ENCODE measurements around the gene PLA2G4B.

The PLA2G4B gene

DNA sequence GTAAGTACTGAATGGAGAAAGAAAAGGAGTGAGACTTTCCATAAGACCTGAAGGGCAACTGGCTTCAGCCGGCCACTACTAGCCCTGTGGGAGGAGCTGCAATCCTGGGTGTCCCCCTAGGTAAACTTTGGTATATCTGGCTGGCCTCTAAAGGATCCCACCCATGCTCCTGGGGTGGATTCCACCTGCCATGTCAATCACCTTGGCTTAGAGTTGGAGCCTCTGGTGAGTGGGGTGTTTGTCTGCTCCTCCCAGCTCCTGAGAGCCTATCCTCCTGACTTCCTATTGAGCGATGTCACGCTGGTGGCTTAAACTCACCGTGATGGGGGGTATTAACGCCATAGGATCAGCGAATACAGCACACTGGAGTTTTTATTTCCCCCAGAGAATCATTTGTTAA, 52.6 kb downstream of the PLA2G4B start:
- no peak for DNase-seq

- peak; percentile 84 for DNase-seq
Measured at GRCh38 chr15:41891946-41892345, 53.3 kb downstream of the PLA2G4B start.

- no peak for DNase-seq
Measured at GRCh38 chr15:41892621-41893421, 54.2 kb downstream of the PLA2G4B start.

GRCh38 chr15:41893422-41894250, 55.0 kb downstream of the PLA2G4B start, which contains the start of gene SPTBN5:
Gene SPTBN5, minus strand, starts transcription at chr15:41894053. Its CDS starts 556 bp downstream, at chr15:41893497.
- DNase-seq: no peak

DNA sequence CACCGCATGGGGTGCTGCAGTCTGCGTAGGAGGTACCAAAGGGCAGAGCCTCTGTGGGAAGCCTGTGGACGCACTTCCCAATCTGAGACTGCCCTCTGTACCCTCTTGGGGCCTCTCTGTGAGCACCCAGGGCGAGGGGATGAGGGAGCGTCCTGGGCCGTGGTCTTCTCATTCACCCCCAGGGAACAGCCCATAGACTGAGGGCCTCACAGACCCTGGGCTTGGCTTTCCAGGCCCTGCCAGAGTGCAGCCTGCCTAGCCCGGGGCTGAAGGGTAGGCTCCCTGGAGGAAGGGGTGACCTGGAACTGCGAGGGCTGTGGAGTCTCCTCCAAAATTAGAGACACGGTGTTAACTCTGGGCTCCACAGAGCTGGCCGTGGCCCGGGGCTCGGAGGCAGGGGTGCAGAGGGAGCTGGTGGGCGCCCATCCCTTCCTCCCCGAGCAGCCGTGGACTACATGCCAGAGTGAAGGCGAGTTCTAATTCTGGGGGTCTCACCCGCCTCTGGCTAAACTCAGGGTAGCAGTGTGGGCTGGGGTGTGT, 55.7 kb downstream of the PLA2G4B start:
- no peak for DNase-seq

- DNase-seq: no peak
Measured at GRCh38 chr15:41894791-41895463, 56.3 kb downstream of the PLA2G4B start.

GRCh38 chr15:41895491-41895890, 56.8 kb downstream of the PLA2G4B start:
- no peak for DNase-seq

- DNase-seq: no peak
Measured at GRCh38 chr15:41895957-41896356, 57.3 kb downstream of the PLA2G4B start.

DNA sequence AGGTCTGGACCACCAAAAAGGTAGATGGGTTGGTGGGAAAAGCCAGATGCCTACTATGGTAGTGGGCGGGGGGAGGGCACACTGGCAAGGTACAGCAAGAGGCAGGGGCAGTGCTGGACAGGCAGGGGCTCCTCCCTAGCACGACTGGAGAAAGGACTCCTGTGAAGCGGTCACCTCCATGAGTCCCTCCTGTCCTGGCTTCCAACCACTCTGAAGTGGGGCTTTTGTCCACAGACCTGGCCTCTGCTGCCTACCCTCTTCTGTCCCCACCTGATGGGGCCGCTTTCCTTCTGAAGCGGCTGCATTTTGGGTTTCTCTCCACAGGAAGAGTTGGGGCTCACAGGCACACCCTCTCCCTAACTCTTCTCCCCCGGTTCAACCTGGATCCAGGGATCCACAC, 57.9 kb downstream of the PLA2G4B start:
- no peak for DNase-seq

DNA sequence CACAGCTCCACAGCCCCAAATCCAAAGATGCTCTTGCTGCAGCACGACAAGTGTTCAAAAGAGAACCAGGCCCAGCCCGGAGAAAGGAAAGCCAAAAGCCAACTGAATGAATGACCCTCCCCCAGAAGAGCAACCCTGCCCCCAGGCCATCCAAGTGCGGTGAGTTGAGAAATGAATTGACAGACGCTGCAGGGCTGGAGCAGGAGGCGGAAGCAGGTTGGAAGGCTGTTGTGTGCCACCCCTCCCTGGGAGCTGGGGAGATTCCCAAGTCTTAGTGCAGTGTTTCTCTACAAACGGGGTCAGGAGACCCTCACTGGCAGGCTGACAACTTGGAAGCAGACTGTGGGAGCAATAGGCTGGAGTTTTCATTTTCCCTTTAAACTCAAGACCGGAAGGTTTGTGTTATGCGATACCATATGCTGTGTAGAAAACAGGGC, 58.7 kb downstream of the PLA2G4B start:
- DNase-seq: no peak

Data from NCI-H2081 treated with DMSO at 0.1 percent for 48 hours (cell line).